ENCODE measurements around the gene COL26A1. TPM values are rescaled to one million over a fixed set of nuclear protein-coding genes. Genes with fewer than 3 reads are reported as not detected.

The COL26A1 gene
- total RNA-seq, 4 donors from 2014 or later: not detected

DNA sequence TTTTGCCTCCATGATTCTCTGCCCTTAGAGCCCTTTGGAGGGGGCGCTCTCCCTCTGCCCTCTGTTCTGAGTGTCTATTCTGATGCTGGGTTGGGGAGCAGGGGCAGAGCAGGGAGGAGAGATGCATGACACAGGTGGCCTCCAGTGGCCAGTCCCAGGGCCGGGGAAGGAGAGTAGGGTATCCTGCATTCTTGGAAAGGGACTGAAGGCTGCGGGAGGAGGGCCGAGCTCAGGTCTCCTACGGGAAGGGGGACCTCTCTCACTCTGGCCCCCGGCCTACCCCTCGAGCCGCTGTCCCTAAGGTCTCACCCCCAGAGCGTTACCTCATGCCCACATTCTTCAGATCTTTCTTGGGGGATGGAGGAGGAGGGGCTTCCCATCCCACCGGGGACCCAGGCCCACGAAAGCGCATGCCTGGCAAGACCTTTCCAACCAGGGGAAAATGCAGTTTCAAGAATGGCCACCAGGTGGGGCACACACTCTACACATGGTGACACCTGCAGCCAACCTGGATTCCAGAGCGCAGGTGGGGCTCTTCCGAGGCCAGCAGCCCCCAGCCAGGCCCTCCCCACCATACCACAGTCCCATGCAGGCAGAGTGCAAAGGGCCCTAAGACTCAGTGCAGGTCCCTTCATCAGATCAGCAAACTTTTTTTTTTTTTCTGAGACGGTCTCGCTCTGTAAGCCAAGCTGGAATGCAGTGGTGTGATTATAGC is 180.0 kb downstream of the COL26A1 start:
- in situ Hi-C loops (cut with MboI; ENCODE audit: low pct_ligation_motif_present in 1 of 4, low pct_unique_long_range_greater_than_20kb in 1 of 4, low sequenced_read_pairs in 3 of 4): loop anchor here (5.0 to 25.0 kb wide), 3 partner anchors 730 to 845 kb away; partner anchors contain the start of gene PRKRIP1 (in 1 of the 4)
- peak; percentile 79 for DNase-seq
- H3K4me1 ChIP-seq: peaks cover 0 to 4% (median 0%) of the 10 kb centered on the region in 4 donors
- H3K27me3 ChIP-seq: no peaks in the 10 kb centered on the region
- intact Hi-C loops (cut with DNase I; ENCODE audit: low total_unique reads): loop anchor here (5.0 kb wide), 1 partner anchor 730 kb away; no protein-coding TSS in a partner anchor
- no peak for TF ChIP-seq POLR2A (IDR thresholded peaks at IDR 0.05)
- peak; percentile 92 to 94 (median 94) for TF ChIP-seq CTCF (IDR thresholded peaks at IDR 0.05)
- H3K4me3 ChIP-seq: no peak overlapping the region
- H3K27ac ChIP-seq: no peak overlapping the region
- H3K36me3 ChIP-seq: no peaks in the 10 kb centered on the region
- WGBS, 2 donors (ENCODE audit: low coverage in 1 of 2): 30% methylated on average over 16 of the region's 16 CpGs; no CpG with 5 or more reads in 1 of the 2 donors
- H3K9me3 ChIP-seq: no peaks in the 10 kb centered on the region

DNA sequence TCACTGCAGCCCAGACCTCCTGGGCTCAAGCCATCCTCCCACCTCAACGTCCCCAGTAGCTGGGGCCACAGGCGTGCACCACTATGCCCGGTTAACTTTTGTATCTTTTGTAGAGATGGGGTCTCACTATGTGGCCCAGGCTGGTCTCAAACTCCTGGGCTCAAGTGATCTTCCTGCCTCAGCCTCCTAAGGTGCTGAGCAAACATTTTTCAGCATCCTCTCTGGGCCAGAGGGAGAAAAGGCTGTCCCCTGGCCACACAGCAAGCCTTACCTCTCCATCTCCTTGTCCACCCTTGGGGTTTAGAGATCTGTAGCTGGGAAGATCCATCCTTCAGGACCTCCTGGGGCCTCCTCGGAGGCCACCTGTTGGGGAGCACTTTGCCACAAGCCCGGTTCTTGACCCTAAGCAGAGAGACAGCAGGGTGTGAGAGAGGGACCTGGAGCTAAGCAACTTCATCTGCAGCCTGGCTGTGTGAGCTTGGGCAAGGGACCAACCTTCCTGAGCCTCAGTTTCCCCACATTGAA is 180.6 kb downstream of the COL26A1 start:
- no peak for DNase-seq
- TF ChIP-seq CTCF (IDR thresholded peaks at IDR 0.05) (no peak), POLR2A (IDR thresholded peaks at IDR 0.05) (no peak), EP300 (IDR thresholded peaks at IDR 0.05; ENCODE audit: low read depth) (no peak), POLR2AphosphoS5 (IDR thresholded peaks at IDR 0.05) (no peak)
- in situ Hi-C loops (cut with MboI; ENCODE audit: low pct_ligation_motif_present in 1 of 4, low pct_unique_long_range_greater_than_20kb in 1 of 4, low sequenced_read_pairs in 3 of 4): loop anchor here (5.0 to 25.0 kb wide), 3 partner anchors 729 to 844 kb away; partner anchors contain the start of gene PRKRIP1 (in 1 of the 4)
- Histone ChIP-seq H3K27me3 (no peaks in the 10 kb centered on the region), H3K27ac (no peak overlapping the region), H3K4me1 (peaks cover 0 to 4% (median 0%) of the 10 kb centered on the region in 4 donors), H3K4me3 (no peak overlapping the region), H3K36me3 (no peaks in the 10 kb centered on the region), H3K9me3 (no peaks in the 10 kb centered on the region)
- 54% methylated on average over 5 of the region's 5 CpGs; no CpG with 5 or more reads in 1 of the 2 donors for WGBS, 2 donors (ENCODE audit: low coverage in 1 of 2)
- intact Hi-C loops (cut with DNase I; ENCODE audit: low total_unique reads): loop anchor here (5.0 kb wide), 1 partner anchor 729 kb away; no protein-coding TSS in a partner anchor

DNA sequence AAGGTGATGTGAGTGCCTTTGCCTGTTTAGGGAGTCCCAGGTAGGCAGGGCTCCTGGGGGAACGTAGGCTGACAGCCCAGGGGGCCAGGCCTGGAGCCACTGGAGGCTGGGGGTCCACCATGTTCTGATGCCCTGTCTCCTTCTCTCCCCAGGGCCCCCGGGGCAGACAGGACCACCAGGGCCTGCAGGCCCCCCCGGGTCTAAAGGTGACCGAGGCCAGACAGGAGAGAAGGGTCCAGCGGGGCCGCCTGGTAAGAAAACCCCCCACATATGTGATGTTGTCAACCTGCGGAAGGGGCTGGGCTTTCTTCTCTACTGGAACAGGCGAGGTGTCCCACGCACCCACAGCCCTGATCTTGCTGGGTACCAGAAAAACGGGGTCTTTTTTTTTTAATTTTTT is 181.2 kb downstream of the COL26A1 start:
- no peaks in the 10 kb centered on the region for H3K27me3 ChIP-seq
- no peak for DNase-seq
- in situ Hi-C loops (cut with MboI; ENCODE audit: low pct_ligation_motif_present in 1 of 4, low pct_unique_long_range_greater_than_20kb in 1 of 4, low sequenced_read_pairs in 3 of 4): loop anchor here (5.0 to 25.0 kb wide), 3 partner anchors 728 to 843 kb away; partner anchors contain the start of gene PRKRIP1 (in 1 of the 4)
- no peaks in the 10 kb centered on the region for H3K36me3 ChIP-seq
- no peak for TF ChIP-seq POLR2A (IDR thresholded peaks at IDR 0.05)
- TF ChIP-seq CTCF (IDR thresholded peaks at IDR 0.05): no peak
- no peak for TF ChIP-seq POLR2AphosphoS5 (IDR thresholded peaks at IDR 0.05)
- TF ChIP-seq EP300 (IDR thresholded peaks at IDR 0.05; ENCODE audit: low read depth): no peak
- 93% methylated on average over 10 of the region's 10 CpGs; no CpG with 5 or more reads in 1 of the 2 donors for WGBS, 2 donors (ENCODE audit: low coverage in 1 of 2)
- intact Hi-C loops (cut with DNase I; ENCODE audit: low total_unique reads): loop anchor here (5.0 kb wide), 1 partner anchor 728 kb away; no protein-coding TSS in a partner anchor
- no peaks in the 10 kb centered on the region for H3K9me3 ChIP-seq
- peaks cover 0 to 4% (median 0%) of the 10 kb centered on the region in 4 donors for H3K4me1 ChIP-seq
- H3K27ac ChIP-seq: no peak overlapping the region
- H3K4me3 ChIP-seq: no peak overlapping the region

DNA sequence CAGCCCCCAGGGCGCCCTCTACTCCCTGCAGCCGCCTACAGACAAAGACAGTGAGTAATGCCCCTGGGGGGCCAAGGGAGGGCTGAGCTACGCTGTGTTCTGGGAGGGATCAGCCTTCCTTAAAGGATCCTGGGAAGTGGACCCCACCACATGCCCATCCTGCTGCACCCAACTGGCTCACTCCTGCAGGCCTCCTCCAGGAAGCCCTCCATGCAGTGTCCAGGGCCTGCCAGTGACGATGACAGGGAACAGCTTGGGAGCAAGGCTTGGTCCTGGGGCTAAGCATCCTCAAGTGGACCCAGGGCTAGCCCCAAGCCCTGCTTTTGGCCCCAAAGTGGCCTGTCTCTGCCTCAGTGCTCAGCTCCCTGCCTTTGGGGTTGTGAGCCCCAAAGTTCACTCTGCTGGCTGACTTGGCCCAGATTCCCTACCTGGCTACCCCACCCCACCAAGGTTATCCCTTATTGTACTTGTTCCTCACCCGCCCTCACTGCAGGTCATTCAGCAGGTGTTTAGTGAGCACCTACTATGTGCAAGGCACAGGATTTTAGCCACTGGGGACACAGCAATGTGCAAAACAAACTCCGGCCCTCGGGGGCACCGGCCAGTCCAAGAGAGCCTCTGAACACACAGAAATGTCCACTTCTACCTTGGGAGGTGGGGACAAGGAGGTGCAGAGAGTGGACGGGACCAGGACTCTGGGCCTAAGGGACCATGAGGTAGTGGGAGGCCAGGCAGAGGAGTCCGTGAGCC is 182.9 kb downstream of the COL26A1 start:
- no peaks in the 10 kb centered on the region for H3K27me3 ChIP-seq
- no peak for DNase-seq
- H3K9me3 ChIP-seq: no peaks in the 10 kb centered on the region
- 90% methylated on average over 10 of the region's 10 CpGs; no CpG with 5 or more reads in 1 of the 2 donors for WGBS, 2 donors (ENCODE audit: low coverage in 1 of 2)
- intact Hi-C loops (cut with DNase I; ENCODE audit: low total_unique reads): no loop called here
- in situ Hi-C loops (cut with MboI; ENCODE audit: low pct_ligation_motif_present in 1 of 4, low pct_unique_long_range_greater_than_20kb in 1 of 4, low sequenced_read_pairs in 3 of 4): loop anchor here (10.0 to 25.0 kb wide), 2 partner anchors 729 to 842 kb away; partner anchors contain the start of gene PRKRIP1 (in 1 of the 4)
- no peak overlapping the region for H3K27ac ChIP-seq
- TF ChIP-seq POLR2AphosphoS5 (IDR thresholded peaks at IDR 0.05): no peak
- no peak for TF ChIP-seq CTCF (IDR thresholded peaks at IDR 0.05)
- TF ChIP-seq POLR2A (IDR thresholded peaks at IDR 0.05): no peak
- no peak for TF ChIP-seq EP300 (IDR thresholded peaks at IDR 0.05; ENCODE audit: low read depth)
- peaks cover 0 to 4% (median 0%) of the 10 kb centered on the region in 4 donors for H3K4me1 ChIP-seq
- no peak overlapping the region for H3K4me3 ChIP-seq
- no peaks in the 10 kb centered on the region for H3K36me3 ChIP-seq

Measured in transverse colon (tissue), 4 donors.